Measurements from ENCODE around the gene GJA5.

- TF ChIP-seq, protein P1, sequence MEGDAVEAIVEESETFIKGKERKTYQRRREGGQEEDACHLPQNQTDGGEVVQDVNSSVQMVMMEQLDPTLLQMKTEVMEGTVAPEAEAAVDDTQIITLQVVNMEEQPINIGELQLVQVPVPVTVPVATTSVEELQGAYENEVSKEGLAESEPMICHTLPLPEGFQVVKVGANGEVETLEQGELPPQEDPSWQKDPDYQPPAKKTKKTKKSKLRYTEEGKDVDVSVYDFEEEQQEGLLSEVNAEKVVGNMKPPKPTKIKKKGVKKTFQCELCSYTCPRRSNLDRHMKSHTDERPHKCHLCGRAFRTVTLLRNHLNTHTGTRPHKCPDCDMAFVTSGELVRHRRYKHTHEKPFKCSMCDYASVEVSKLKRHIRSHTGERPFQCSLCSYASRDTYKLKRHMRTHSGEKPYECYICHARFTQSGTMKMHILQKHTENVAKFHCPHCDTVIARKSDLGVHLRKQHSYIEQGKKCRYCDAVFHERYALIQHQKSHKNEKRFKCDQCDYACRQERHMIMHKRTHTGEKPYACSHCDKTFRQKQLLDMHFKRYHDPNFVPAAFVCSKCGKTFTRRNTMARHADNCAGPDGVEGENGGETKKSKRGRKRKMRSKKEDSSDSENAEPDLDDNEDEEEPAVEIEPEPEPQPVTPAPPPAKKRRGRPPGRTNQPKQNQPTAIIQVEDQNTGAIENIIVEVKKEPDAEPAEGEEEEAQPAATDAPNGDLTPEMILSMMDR (IDR thresholded peaks at IDR 0.05 in 2 of 3, conservative IDR thresholded peaks at IDR 0.05 in 1 of 3; ENCODE audit: borderline replicate concordance in 1 of 3, insufficient read depth in 1 of 3, low read depth in 2 of 3, low read length in 2 of 3), result no peak
- TF ChIP-seq SP1 (IDR thresholded peaks at IDR 0.05; ENCODE audit: low read depth) (no peak), POLR2A (IDR thresholded peaks at IDR 0.05; ENCODE audit: borderline replicate concordance, extremely low read depth, insufficient read depth, insufficient read length) (no peak), FOSL1 (IDR thresholded peaks at IDR 0.05; ENCODE audit: low read depth) (no peak), REST (IDR thresholded peaks at IDR 0.05; ENCODE audit: low read depth) (no peak), POLR2AphosphoS5 (IDR thresholded peaks at IDR 0.05; ENCODE audit: low read depth, low read length) (no peak), ATF3 (IDR thresholded peaks at IDR 0.05) (no peak), EZH2 (IDR thresholded peaks at IDR 0.05) (no peak), RAD21 (IDR thresholded peaks at IDR 0.05; ENCODE audit: low read depth) (no peak), CEBPB (IDR thresholded peaks at IDR 0.05; ENCODE audit: low read depth) (no peak)
- TF ChIP-seq, protein P2, sequence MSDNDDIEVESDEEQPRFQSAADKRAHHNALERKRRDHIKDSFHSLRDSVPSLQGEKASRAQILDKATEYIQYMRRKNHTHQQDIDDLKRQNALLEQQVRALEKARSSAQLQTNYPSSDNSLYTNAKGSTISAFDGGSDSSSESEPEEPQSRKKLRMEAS (IDR thresholded peaks at IDR 0.05), result no peak
Measured at GRCh38 chr1:147807405-147807804, 47.0 kb upstream of the GJA5 start.
